GM18951 (cell line): Measurements from ENCODE around the gene FSTL4.
"Not testable (repeated sequence)": the region's sequence is repeated elsewhere in the genome, so short reads cannot be mapped to it uniquely, and the experiment has no call there.

Experiments used
- POLR2A ChIP-seq: IDR thresholded peaks from 4 replicates; pipeline ENCODE4 v1.6.1; 2011; ENCODE audit warnings: mild to moderate bottlenecking; ENCODE audit not compliant: insufficient read length, insufficient read depth; ENCODE audit errors: extremely low read depth
- in situ Hi-C: fragments of 300-500 bp; cut with MboI; formaldehyde crosslinking; loops from one replicate; pipeline ENCODE4 v1.12.0; 2022; ENCODE audit warnings: low sequenced_read_pairs, mixed read lengths, inconsistent platforms; ENCODE audit not compliant: unreplicated experiment

FSTL4 gene

DNA sequence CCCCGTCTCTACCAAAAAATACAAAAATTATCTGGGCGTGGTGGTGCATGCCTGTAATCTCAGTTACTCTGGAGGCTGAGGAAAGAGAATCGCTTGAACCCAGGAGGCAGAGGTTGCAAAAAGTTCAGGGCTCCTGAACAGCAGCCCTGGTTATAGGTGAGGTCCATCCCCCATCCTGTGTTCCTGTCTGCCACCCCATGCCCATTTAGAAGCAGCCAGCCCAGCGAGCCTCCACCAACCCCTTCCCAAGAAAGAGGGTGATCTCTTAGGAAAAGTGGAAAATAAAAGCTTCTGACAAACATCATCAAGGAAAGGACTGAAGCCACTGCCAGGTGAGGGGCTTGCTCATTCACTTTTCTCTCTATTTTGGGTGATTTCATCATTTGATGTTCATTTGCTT is 55.8 kb downstream of the FSTL4 start:
- no peak for TF ChIP-seq POLR2A
- in situ Hi-C loops: no loop called here

GRCh38 chr5:133554279-133554678 is 58.1 kb downstream of the FSTL4 start:
- in situ Hi-C loops: no loop called here
- no peak for TF ChIP-seq POLR2A

DNA sequence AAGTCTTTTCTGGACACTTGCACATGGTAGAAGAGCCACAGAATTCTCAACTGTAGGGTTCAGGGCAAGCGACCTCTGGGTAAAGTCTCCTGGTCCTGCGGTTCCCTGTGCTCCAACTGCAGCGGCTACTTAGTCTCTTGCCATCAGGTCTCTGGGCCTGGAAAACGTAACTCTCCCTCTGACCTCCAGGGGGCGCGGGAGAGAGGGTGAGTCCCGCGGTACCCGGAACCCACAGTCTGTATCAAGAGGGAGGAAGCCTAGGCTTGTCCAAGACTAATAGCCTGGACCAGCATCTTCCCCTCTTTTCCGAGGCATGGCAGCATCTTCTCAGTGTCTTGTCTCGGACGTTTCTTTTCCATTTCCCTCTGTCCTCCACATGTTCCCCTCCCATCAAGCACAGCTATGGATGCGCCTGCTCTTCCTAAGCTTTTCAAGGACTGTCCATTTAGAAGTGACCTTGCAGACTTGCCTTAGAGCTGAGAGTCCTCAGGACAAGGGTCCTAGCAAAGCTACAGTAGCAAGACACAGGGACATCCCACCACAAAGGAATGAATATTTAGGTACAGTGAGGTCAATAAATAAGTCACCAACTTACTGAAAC is 59.3 kb downstream of the FSTL4 start:
- TF ChIP-seq POLR2A: no peak
- in situ Hi-C loops: no loop called here

- no peak for TF ChIP-seq POLR2A
- in situ Hi-C loops: no loop called here
Measured at GRCh38 chr5:133546500-133546899, 65.8 kb downstream of the FSTL4 start.

DNA sequence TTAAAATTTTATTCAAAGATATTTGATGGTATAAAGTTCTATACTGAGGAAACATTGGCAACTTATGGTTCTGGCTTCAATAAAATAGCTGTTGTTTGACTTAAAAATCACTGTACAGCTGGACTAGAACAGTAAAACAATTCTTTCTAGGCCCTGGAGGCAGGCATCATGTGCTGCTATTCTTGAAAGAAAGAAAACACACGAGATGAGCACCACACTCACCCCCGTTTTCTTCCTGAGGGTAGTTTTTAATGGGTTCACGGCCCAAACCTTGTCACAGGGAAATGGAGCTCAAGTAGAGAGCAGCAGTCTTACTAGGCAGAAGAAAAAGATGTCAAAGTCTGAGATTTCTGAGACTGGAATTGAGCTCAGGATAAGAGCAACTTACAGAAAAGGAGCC is 68.0 kb downstream of the FSTL4 start:
- in situ Hi-C loops: no loop called here
- no peak for TF ChIP-seq POLR2A

- in situ Hi-C loops: no loop called here
- no peak for TF ChIP-seq POLR2A
Measured at GRCh38 chr5:133539818-133540217, 72.5 kb downstream of the FSTL4 start.

DNA sequence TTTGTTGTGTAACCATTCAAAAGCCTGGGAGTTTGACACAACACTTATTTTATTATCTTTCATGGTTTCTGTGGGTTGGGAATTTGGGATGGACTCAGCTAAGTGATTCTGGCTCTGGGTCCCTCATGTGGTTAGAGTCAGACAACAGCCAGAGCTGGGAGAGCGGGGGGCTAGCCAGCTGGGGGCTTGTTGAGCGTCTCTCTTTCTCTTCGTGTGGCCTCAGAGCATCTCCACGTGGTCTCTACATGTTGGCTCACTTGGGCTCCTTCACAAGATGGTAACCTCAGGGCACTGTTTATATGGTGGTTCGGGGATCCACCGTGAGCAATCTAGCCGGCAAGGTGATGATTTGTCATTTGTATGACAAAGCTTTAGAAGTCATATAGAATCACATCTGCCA is 73.6 kb downstream of the FSTL4 start:
- no peak for TF ChIP-seq POLR2A
- in situ Hi-C loops: no loop called here

- in situ Hi-C loops: not testable (repeated sequence)
Measured at GRCh38 chr5:133535241-133535929, 77.0 kb downstream of the FSTL4 start.

GRCh38 chr5:133534566-133534965 is 77.8 kb downstream of the FSTL4 start:
- in situ Hi-C loops: no loop called here
- TF ChIP-seq POLR2A: no peak

DNA sequence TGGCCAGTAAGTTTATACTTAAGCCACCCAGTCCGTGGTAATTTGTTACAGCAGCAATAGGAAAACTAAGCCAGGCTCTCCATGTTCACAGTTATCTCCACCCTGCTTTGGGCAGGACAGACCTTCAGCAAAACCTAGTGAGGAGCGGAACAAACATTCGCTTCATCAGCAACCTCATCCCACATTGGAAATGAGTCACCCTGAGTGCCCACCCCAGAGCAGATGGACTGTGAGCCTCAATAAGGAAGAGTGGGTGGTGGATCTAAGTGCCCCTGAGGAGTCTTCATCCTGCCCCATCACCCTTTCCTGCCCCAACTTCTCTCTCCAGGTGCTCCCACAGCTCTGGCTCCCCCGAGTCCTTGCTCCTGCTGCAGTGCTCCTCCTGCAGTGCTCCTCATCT is 78.8 kb downstream of the FSTL4 start:
- in situ Hi-C loops: no loop called here

GRCh38 chr5:133531594-133531993 is 80.7 kb downstream of the FSTL4 start:
- TF ChIP-seq POLR2A: no peak
- in situ Hi-C loops: no loop called here

More for the DNA sequence above, 78.8 kb downstream of the FSTL4 start:
- TF ChIP-seq POLR2A: no peak

- TF ChIP-seq POLR2A: no peak
- in situ Hi-C loops: no loop called here
Measured at GRCh38 chr5:133531178-133531577, 81.2 kb downstream of the FSTL4 start.

GRCh38 chr5:133530270-133530669 is 82.1 kb downstream of the FSTL4 start:
- no peak for TF ChIP-seq POLR2A
- in situ Hi-C loops: no loop called here

GRCh38 chr5:133528841-133529240 is 83.5 kb downstream of the FSTL4 start:
- no peak for TF ChIP-seq POLR2A
- in situ Hi-C loops: no loop called here

DNA sequence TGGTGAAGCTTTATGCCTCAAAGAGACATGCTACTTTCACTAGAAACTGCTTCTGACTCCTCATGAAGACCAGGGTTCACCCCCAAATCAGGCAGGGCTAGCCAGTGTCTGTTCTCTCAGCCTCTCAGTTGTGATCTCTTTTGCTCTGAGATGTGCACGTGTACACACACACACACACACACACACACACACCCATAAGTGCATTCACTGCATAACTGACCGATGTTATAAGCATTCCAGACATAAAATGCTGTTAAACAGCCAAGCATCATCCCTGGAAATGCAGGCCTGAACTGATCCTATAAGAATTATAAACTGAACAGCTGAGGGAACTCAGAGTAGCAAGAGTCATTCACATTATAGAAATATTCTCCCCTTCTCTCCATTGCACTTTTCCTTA is 85.0 kb downstream of the FSTL4 start:
- in situ Hi-C loops: no loop called here

GRCh38 chr5:133526368-133526767 is 86.0 kb downstream of the FSTL4 start:
- no peak for TF ChIP-seq POLR2A

More for the DNA sequence above, 85.0 kb downstream of the FSTL4 start:
- no peak for TF ChIP-seq POLR2A

More at GRCh38 chr5:133526368-133526767, 86.0 kb downstream of the FSTL4 start:
- in situ Hi-C loops: no loop called here
